Stimulated activated CD8-positive, alpha-beta memory T cell treated with anti-CD3 and anti-CD28 coated beads, Interleukin-2, amount 100 ng/mL, for 48 hours (primary cell): Measurements from ENCODE around the gene RAB27A.
"Not testable (repeated sequence)": the region's sequence is repeated elsewhere in the genome, so short reads cannot be mapped to it uniquely, and the experiment has no call there.

Experiments used
- DNase-seq, 2 donors: peaks; one replicate each; pipeline ENCODE4 v3.0.0-alpha.2; 2020; ENCODE audit warnings: low read depth in 2 of 2

RAB27A gene

DNA sequence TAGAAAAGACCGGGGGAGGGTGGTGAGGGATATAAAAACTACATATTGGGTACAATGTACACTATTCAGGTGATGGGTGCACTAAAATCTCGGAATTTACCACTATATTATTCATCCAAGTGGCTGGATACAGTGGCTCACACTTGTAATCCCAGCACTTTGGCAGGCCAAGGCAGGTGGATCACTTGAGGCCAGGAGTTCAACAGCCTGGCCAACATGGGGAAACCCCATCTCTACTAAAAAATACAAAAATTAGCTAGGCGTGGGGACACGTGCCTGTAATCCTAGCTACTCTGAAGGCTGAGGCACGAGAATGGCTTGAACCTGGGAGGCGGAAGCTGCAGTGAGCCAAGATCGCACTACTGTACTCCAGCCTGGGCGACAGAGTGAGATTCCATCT lies 37.4 kb downstream of the RAB27A start:
- not testable (repeated sequence) for DNase-seq

- no peak for DNase-seq
These were observed 38.7 kb downstream of the RAB27A start for GRCh38 chr15:55250941-55251340.

DNA sequence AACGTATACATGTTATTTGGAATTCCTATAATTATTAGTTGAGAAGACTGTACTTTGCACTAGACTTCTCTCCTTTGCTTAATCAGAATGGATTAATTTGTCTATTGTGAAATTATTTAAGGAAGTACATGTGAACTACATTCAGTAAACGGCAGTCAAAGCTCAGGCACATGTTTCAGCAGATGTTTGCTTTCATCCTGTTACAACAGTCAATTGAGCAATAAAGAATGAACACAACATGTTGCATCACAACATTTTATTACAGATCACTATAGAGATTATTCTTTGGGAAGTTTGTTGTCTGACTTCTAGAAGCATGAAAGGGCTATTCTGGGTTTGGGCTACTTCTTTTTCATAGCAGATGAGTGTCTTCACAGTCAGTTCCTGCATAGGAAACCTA lies 39.2 kb downstream of the RAB27A start:
- DNase-seq = no peak

DNA sequence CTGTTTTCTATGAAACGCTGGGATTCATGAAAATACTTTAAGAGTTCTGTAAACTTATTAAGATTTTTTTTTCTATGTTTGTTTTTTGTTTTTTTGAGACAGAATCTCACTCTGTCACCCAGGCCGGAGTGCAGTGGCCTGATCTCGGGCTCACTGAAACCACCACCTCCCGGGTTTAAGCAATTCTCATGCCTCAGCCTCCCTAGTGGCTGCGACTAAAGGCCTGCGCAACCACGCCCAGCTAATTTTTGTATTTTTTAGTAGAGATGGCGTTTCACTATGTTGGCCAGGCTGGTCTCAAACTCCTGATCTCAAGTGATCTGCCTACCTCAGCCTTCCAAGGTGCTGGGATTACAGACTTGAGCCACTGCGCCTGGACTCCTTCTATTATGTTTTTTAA lies 39.7 kb downstream of the RAB27A start:
- DNase-seq = not testable (repeated sequence)

- no peak for DNase-seq
These were observed 40.7 kb downstream of the RAB27A start for GRCh38 chr15:55248895-55249294.

- no peak for DNase-seq
These were observed 41.7 kb downstream of the RAB27A start for GRCh38 chr15:55247766-55248427.

- DNase-seq = no peak
These were observed 42.3 kb downstream of the RAB27A start for GRCh38 chr15:55247311-55247710.

DNA sequence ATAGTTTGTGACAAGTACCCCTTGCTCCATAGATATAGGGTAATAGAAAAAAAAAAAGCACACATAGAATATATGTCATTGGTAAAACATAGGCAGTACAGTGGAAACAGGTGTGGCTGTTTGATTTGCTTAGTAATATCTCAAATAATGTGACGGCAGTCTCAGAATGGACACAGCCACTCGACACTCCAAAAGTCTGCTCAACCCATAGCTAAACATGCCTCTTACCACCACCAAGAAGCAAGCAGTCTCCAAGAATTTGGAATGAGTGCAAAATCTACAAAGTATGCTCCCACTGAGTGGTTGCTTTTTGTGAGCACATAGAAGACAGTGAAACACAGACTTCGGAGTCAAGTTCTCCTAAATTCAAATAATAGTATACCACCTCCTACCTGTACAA lies 43.0 kb downstream of the RAB27A start:
- DNase-seq = no peak

- DNase-seq = no peak
These were observed 44.6 kb downstream of the RAB27A start for GRCh38 chr15:55245059-55245458.

DNA sequence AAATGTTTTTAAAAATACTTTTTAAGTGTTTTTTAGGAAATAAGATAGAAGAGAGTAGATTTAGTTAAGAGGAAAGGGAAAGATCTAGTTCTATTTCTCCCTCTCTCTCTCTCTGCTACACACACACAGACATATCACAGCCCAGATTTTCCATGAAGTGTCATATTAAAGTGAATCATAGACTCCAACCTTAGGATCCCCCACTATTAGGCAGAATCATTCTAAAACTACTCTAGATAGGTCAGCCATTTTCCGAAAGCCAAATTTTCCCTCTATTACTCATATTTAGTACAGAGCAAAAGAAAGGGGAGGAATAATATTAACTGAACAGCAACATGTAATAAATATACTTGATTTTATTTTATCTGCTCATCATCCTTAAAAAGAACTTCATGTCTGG lies 47.7 kb downstream of the RAB27A start:
- DNase-seq = no peak

DNA sequence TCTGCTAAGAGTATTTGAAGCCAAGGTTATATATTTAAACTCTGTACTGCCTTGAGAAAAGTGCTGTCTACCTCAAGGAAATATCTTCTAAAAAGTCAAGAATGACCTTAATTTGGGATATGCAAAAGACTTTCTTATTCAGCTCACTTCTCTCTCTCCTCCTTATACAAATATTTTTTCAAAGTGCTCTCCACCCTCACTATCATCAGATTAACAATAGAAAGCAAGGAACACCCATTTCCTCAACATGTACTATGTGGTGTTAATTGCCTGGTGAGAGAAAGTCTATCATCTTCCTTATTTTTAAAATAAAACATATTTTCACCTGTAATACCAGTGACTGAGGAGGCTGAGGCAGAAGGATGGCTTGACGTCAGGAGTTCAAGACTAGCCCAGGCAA lies 48.4 kb downstream of the RAB27A start:
- no peak for DNase-seq

GRCh38 chr15:55240125-55240760 lies 49.4 kb downstream of the RAB27A start:
- DNase-seq = no peak

DNA sequence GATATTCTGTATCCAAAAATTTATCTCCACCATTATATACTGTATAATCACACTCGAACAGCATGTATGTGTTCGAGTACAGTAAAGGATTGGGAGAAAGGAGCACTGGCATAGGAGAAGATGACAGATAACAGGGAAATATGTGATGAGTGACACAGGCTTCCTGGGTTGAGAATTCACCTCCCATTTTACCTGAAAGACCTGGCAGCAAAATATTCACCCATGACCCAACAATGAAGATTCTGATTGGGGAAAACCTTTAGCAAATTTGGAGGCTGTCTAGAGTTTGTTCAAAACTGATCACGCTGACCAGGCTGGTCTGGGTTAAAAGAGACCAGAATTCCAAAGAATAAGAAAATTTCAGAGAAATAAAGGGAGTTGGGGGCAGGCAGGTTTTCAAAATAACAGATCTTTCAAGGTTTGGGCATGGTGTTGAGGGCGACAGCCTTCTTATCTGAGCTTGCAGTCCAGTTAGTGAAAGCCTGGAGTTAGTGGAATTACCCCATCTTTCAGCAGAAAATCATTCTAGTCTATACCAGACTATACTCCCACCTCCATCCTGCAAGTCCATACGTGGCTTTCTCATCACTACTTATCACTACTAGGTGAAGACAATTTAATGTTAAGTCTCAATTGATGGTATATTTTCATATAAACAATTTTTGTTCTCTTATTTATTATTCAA lies 50.0 kb downstream of the RAB27A start:
- DNase-seq = no peak

GRCh38 chr15:55238877-55239276 lies 50.7 kb downstream of the RAB27A start:
- no peak for DNase-seq

GRCh38 chr15:55237219-55238130 lies 52.1 kb downstream of the RAB27A start:
- no peak for DNase-seq

GRCh38 chr15:55235546-55236036 lies 54.0 kb downstream of the RAB27A start:
- DNase-seq = no peak

- DNase-seq = no peak
These were observed 54.9 kb downstream of the RAB27A start for GRCh38 chr15:55234800-55235104.

DNA sequence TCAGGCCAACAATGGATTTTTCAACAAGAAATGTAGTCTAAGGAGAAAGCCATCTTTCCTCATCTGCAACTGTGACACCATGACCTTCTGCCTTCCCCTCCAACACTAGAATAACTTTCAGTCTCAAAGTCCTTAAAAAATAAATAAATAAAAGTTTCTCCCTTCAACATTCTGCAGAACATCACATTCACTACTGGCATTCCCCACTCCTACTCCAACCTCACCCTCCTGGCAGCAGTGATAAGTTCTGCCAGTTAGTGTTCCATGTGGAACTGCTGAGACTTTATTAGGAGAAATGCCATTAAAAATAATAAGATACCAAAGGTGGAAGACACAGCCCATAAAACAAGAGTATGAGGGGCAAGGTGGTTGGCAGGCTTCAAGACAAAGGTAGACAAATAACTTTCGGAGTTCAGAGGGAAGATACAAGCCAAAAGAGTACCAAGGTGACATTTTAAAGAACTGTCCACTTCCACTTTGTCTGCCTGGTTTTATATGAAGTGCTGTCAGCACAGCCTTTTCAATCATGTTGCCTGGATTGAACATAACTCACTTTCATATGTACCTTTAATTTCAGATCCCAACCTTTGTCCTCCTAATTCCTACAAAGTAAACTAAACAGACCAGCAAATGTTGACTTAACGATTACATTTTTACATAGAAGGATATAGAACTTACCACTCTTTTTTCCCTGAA lies 55.4 kb downstream of the RAB27A start:
- no peak for DNase-seq

GRCh38 chr15:55231455-55231854 lies 58.2 kb downstream of the RAB27A start:
- DNase-seq = no peak

DNA sequence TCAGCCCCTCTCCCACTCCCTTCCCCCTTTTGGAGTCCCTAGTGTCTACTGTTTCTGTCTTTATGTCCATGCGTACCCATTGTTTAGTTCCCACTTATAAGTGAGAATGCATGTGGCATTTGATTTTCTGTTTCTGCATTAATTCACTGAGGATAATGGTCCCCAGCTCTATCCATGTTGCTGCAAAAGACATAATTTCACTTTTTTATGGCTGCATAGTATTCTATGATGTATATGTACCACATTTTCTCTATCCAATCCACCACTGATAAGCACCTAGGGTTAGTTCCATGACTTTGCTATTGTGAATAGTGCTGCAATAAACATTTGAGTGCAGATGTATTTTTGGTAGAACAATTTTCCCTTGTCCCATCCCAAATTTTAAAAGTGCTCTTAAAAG lies 58.7 kb downstream of the RAB27A start:
- DNase-seq = no peak

GRCh38 chr15:55230051-55230670 lies 59.5 kb downstream of the RAB27A start:
- no peak for DNase-seq
